Heart left ventricle (tissue), 16 donors: ENCODE results near the gene REG3A. TPM values are rescaled to one million over a fixed set of nuclear protein-coding genes. Genes with fewer than 3 reads are reported as not detected.

ENCODE experiments used
- ATAC-seq, 4 donors: fragments of 200-7000 bp; cut with Tn5 transposase; one replicate each; pipeline ENCODE4 v1.9.1; 2020 to 2022; ENCODE audit warnings: moderate library complexity in 4 of 4, mild to moderate bottlenecking in 3 of 4, moderate number of reproducible peaks in 1 of 4
- DNase-seq, 5 donors: peaks; one replicate each; pipeline ENCODE4 v3.0.0-alpha.2; 2020
- H3K27ac ChIP-seq, 12 donors: fragments of 200-600 bp; sonication (generic) in 4 of 12; one replicate each; pipeline versions ENCODE4 v1.5.0 to v1.8.0; 2016 to 2022; ENCODE audit warnings: mild to moderate bottlenecking in 2 of 12
- H3K27me3 ChIP-seq, 9 donors: fragments of 200-600 bp; sonication (generic) in 2 of 9; one replicate each; pipeline versions ENCODE4 v1.5.1 to v1.8.0; 2016 to 2022; ENCODE audit warnings: mild to moderate bottlenecking in 3 of 9
- H3K36me3 ChIP-seq, 9 donors: fragments of 200-600 bp; sonication (generic) in 2 of 9; one replicate each; pipeline versions ENCODE4 v1.5.0 to v1.8.0; 2018 to 2022; ENCODE audit warnings: mild to moderate bottlenecking in 2 of 9
- H3K4me1 ChIP-seq, 12 donors: fragments of 200-600 bp; sonication (generic) in 4 of 12; one replicate each; pipeline versions ENCODE4 v1.5.0 to v1.8.0; 2016 to 2022; ENCODE audit warnings: mild to moderate bottlenecking in 3 of 12
- H3K4me3 ChIP-seq, 12 donors: fragments of 200-600 bp; sonication (generic) in 4 of 12; one replicate each; pipeline versions ENCODE4 v1.5.0 to v1.8.0; 2017 to 2022; ENCODE audit warnings: mild to moderate bottlenecking in 9 of 12, moderate library complexity in 4 of 12
- H3K9me3 ChIP-seq, 12 donors: fragments of 200-600 bp; sonication (generic) in 4 of 12; one replicate each; pipeline versions ENCODE4 v1.5.0 to v1.8.0; 2016 to 2022; ENCODE audit warnings: mild to moderate bottlenecking in 1 of 12
- CTCF ChIP-seq, 12 donors: fragments of 200-600 bp; sonication (generic) in 4 of 12; IDR thresholded peaks; one replicate each; pipeline versions ENCODE4 v1.5.0 to v1.8.0; 2018 to 2022; ENCODE audit warnings: antibody characterized with exemption in 12 of 12, mild to moderate bottlenecking in 5 of 12
- POLR2A ChIP-seq, 2 donors: fragments of 450-650 bp; IDR thresholded peaks; one replicate each; pipeline ENCODE4 v1.6.1; 2017; ENCODE audit warnings: antibody characterized with exemption in 2 of 2, mild to moderate bottlenecking in 2 of 2, moderate library complexity in 2 of 2
- WGBS, 4 donors: extraction: QIAGEN DNeasy Blood & Tissue Kit in 2 of 4; methylation state at CpG; one replicate each; pipeline versions ENCODE4 v1.1.5 to v1.1.7; 2013 to 2018; 5-methylcytosine and 5-hydroxymethylcytosine counted together
- intact Hi-C, 10 donors: fragments of 100-400 bp; cut with DNase I; formaldehyde crosslinking; loops; one replicate each; pipeline versions ENCODE4 v1.11.1 to v1.14.2; 2022
- polyA plus RNA-seq, 2 donors: library from polyadenylated mRNA; stranded (reverse); fragments of 200-250 nt; gene quantifications; one replicate each; pipeline ENCODE4 v1.2.3, GENCODE V29; 2013
- total RNA-seq, 9 donors: library from RNA; depleted of rRNA in 2 of 9; stranded (reverse); fragments of >200 nt in 2 of 9; fragmentation: NEBNext Ultra II Directional in 3 of 9; extraction: Animal tissue kit (Norgen Biotek cat#: 25700) in 3 of 9; gene quantifications; one replicate each; pipeline versions ENCODE4 v1.1.0 to v1.2.4, GENCODE V29; 2016 to 2023
- donor health status: ischemic (EF 13 %, LVEDD 7.1; RV severe dilation, severe dysfunction).
- donor health status: healthy with polysubstance abuse.
- donor health status: DM: no; HTN: yes; CAD: no.
- donor health status: DM: no; HTN: no; CAD: no.
- donor health status: ischemic (EF 25% LVEDD 6.9; RV normal size, moderate dysfunction).
- donor health status: ischemic (EF 25% LVEDD 5.7; RV mildly dilated, moderate dysfunction).
- donor health status: healthy.
- donor health status: DM: yes; HTN: yes; CAD: no.
- donor health status: ischemic (EF 35%, LVEDD 5.7; RV mildly dilated, moderate dysfunction).
- donor health status: nonischemic (EF 11% LVEDD 7.7; RV severe dilation, severe dysfunction).
- donor health status: DM: yes; HTN: yes; CAD: no.
- donor health status: PGD.
- donor health status: ischemic (EF 29% LVEDD 5.4; RV normal size, mild dysfunction).
- donor health status: nonischemic (EF 23%, LVEDD 6.1; RV moderate dilation, normal function).

The REG3A gene
- total and polyA plus RNA-seq, 11 donors = 0.27 to 1.3 TPM; not detected in 9

GRCh38 chr2:79178076-79178674 is 18.6 kb upstream of the REG3A start:
- 61 to 69% (median 67%) methylated on average over 6 of the region's 6 CpGs for WGBS, 4 donors
- TF ChIP-seq POLR2A (IDR thresholded peaks at IDR 0.05) = no peak
- TF ChIP-seq CTCF (IDR thresholded peaks at IDR 0.05) = no peak

GRCh38 chr2:79171348-79171958 is 11.9 kb upstream of the REG3A start:
- 88 to 91% (median 89%) methylated on average over 2 of the region's 2 CpGs for WGBS, 4 donors
- TF ChIP-seq CTCF (IDR thresholded peaks at IDR 0.05) (no peak), POLR2A (IDR thresholded peaks at IDR 0.05) (no peak)
- Histone ChIP-seq H3K27me3 (no peaks in the 10 kb centered on the region), H3K27ac (no peak overlapping the region), H3K36me3 (no peaks in the 10 kb centered on the region), H3K9me3 (no peaks in the 10 kb centered on the region), H3K4me3 (no peak overlapping the region), H3K4me1 (no peaks in the 10 kb centered on the region)
- intact Hi-C loops = no loop called here
- DNase-seq (no peak), ATAC-seq (no peak)

More at GRCh38 chr2:79178076-79178674, 18.6 kb upstream of the REG3A start:
- Histone ChIP-seq H3K36me3 (no peaks in the 10 kb centered on the region), H3K27ac (no peak overlapping the region), H3K27me3 (no peaks in the 10 kb centered on the region), H3K4me1 (no peaks in the 10 kb centered on the region), H3K4me3 (no peak overlapping the region), H3K9me3 (peaks cover 0 to 29% (median 11%) of the 10 kb centered on the region in 12 donors)
- intact Hi-C loops = no loop called here
- DNase-seq (no peak), ATAC-seq (no peak)

- WGBS, 4 donors = 93 to 95% (median 94%) methylated on average over 1 of the region's 1 CpG
- ATAC-seq (no peak), DNase-seq (no peak)
- no peaks in the 10 kb centered on the region for H3K4me1 ChIP-seq
- no peaks in the 10 kb centered on the region for H3K27me3 ChIP-seq
- H3K27ac ChIP-seq = no peak overlapping the region
- intact Hi-C loops = no loop called here
- TF ChIP-seq POLR2A (IDR thresholded peaks at IDR 0.05) (no peak), CTCF (IDR thresholded peaks at IDR 0.05) (no peak)
- H3K36me3 ChIP-seq = no peaks in the 10 kb centered on the region
- H3K9me3 ChIP-seq = no peaks in the 10 kb centered on the region
- H3K4me3 ChIP-seq = no peak overlapping the region
Measured at GRCh38 chr2:79162801-79163200, 3.2 kb upstream of the REG3A start.

- 31 to 38% (median 37%) methylated on average over 2 of the region's 2 CpGs for WGBS, 4 donors
- Histone ChIP-seq H3K4me1 (no peaks in the 10 kb centered on the region), H3K27ac (no peak overlapping the region), H3K9me3 (no peaks in the 10 kb centered on the region), H3K27me3 (no peaks in the 10 kb centered on the region), H3K4me3 (no peak overlapping the region), H3K36me3 (no peaks in the 10 kb centered on the region)
- DNase-seq (no peak), ATAC-seq (no peak)
- intact Hi-C loops = no loop called here
- TF ChIP-seq POLR2A (IDR thresholded peaks at IDR 0.05) = no peak
- no peak for TF ChIP-seq CTCF (IDR thresholded peaks at IDR 0.05)
Measured at GRCh38 chr2:79162132-79162531, 2.6 kb upstream of the REG3A start.
